Left colon (tissue), 2 donors: ENCODE measurements around the gene MEDAG. TPM values are rescaled to one million over a fixed set of nuclear protein-coding genes. Genes with fewer than 3 reads are reported as not detected.
A peak's percentile ranks its signal among the peaks of the same experiment; 100 is the strongest.
"Not testable (repeated sequence)": the region's sequence is repeated elsewhere in the genome, so short reads cannot be mapped to it uniquely, and the experiment has no call there.

ENCODE experiments used
- ATAC-seq: fragments of 200-7000 bp; cut with Tn5 transposase; one replicate; pipeline ENCODE4 v1.9.1; 2020; ENCODE audit warnings: mild to moderate bottlenecking, moderate library complexity
- DNase-seq, 2 donors: peaks; one replicate each; pipeline ENCODE4 v3.0.0-alpha.2; 2020
- intact Hi-C, 2 donors: fragments of 100-400 bp; cut with DNase I in 1 of 2; cut with micrococcal nuclease in 1 of 2; formaldehyde crosslinking; loops; one replicate each; pipeline versions ENCODE4 v1.11.2 to v1.14.0; 2022; cut with DNase I, micrococcal nuclease
- total RNA-seq, 2 donors: library from RNA; stranded (reverse); fragmentation: NEBNext Ultra II Directional; extraction: Animal tissue kit (Norgen Biotek cat#: 25700); gene quantifications; one replicate each; pipeline ENCODE4 v1.2.1, GENCODE V29; 2021
- donor health status: DM: no; HTN: no; CAD: no.
- donor health status: DM: yes; HTN: yes; CAD: no.

The MEDAG gene
- total RNA-seq, 2 donors from 2014 or later = 2.3 to 3.9 TPM

- intact Hi-C loops = no loop called here
- DNase-seq = no peak
These were observed 7.3 kb upstream of the MEDAG start for GRCh38 chr13:30898678-30899241.

GRCh38 chr13:30900436-30900835 lies 5.6 kb upstream of the MEDAG start:
- intact Hi-C loops = no loop called here
- DNase-seq = no peak
- ATAC-seq = no peak

More at GRCh38 chr13:30898678-30899241, 7.3 kb upstream of the MEDAG start:
- peak; percentile 58 for ATAC-seq

DNA sequence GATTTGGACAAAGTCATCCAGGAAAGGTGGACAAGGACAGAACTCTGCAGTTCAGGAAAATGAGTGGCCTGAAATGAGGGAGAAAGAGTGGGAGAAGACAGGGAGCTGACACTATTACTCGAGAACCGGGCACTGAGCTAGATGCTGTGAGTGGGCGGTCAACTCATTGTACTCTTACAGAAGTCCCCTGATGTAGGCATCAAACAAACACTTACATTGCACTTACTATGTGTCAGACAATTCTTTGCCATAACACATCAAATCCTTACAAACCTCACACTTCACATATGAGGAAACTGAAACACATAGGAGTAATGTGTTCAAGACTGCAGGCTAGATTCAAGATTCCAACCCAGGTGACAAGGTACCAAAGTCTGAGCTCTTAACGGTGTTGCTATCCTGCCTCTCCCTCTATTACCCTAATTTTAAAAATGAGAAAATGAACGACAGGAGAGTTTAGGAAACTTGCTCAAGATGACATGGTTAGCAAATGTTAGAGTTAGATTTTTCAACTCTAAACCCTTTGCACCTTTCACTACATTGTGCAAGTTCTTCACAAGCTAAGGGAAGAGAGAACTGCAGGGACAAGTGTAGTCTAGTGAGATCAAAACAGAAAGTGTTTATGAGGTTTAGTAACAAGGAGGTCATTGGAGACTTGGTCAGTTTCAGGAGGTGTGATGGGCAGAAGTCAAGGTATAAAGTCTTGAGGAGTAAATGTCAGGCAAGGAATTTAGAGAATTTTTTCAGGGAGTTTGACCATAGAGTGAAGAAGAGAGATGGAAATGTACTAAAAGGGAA lies 4.9 kb upstream of the MEDAG start:
- no peak for DNase-seq
- no peak for ATAC-seq
- intact Hi-C loops = no loop called here

GRCh38 chr13:30904043-30904442 lies 2.0 kb upstream of the MEDAG start:
- intact Hi-C loops = no loop called here
- DNase-seq = no peak
- no peak for ATAC-seq

DNA sequence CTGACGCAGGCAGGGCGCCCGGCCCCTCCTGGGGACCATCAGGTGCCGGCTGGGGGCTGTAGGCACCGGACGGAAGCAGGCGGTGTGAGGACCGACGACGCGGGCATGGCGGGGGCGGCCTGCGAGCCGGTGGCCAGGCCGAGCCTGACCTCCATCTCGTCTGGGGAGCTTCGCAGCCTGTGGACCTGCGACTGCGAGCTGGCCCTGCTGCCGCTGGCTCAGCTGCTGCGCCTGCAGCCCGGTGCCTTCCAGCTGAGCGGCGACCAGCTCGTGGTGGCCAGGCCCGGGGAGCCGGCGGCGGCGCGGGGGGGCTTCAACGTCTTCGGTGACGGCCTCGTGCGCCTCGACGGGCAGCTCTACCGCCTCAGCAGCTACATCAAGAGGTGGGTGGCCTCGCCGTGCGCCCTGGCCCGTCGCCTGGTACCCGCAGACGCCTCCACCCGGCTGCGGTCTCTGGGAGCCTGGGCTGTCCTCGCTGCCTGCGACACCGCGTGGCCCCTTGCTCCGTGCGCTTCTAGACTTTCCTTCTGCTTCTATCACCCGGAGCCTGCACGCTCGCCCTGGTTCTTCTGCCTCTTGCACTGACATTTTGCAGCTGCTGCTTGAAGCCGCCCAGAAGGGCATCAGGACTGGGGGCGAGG lies 460 bp downstream of the MEDAG start:
- intact Hi-C loops = no loop called here
- DNase-seq (peak in 1 of 2 donors; percentile 5), ATAC-seq (no peak)

DNA sequence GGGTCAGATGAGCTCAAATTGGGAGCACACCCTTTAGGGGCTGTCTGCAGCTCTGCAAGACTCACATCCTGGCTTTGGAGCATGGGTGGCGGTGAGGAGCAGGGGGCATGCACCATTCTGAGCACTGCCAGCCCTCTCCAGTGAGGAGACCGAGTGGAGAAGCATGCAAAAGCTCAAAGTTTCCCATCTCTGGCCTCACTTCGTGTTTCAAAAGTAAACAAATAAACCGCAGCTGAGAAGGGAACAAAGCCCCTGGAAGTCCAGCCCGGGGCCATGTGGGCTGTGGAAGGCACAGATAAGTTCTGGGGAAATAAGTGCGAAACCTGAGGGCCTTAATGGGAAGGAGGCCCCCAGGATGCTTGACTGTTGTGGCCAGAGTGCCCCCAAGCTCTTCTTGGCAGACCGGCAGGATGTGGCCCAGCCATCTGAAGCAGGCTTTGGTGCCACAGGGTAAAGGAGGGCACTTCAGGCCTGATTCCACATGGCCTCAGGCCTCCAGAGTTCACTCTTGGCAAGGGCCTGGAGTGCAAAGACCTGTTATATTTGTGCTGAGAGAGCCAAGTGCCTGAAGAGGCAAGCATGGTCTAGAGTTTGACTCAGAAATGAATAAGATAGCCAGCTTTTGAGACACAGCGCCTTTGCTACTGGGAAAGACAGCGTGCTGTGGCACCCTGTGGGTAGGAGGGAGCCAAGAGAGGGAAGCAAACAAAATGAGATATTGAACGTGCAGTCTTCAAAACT lies 1.2 kb downstream of the MEDAG start:
- ATAC-seq (no peak), DNase-seq (no peak)
- intact Hi-C loops = no loop called here

GRCh38 chr13:30908416-30908980 lies 2.4 kb downstream of the MEDAG start:
- ATAC-seq = no peak
- intact Hi-C loops = no loop called here
- no peak for DNase-seq

GRCh38 chr13:30910676-30911075 lies 4.6 kb downstream of the MEDAG start:
- no peak for DNase-seq
- ATAC-seq = no peak
- intact Hi-C loops = no loop called here

GRCh38 chr13:30915691-30916541 lies 9.8 kb downstream of the MEDAG start:
- no peak for DNase-seq
- no peak for ATAC-seq
- intact Hi-C loops = no loop called here

DNA sequence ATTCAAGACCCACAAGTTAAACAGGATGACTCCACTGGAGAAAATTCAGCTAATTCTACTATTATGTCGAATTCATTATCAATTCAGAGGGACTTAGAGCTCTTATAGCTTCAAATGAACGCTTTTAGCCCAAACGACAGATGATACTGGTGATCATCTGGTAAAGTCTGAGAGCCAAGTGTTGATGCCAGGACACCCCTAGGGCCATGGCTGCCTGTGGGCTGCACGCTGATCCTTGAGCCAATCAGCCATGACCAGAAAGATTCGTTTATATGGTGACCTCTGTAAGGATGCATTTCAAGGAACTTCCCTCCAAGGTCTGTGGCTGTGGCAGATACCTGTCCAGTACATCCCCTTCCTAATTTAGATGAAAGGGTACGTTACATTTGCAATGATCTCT lies 10.9 kb downstream of the MEDAG start:
- intact Hi-C loops = no loop called here
- DNase-seq (no peak), ATAC-seq (no peak)

GRCh38 chr13:30918662-30919405 lies 12.8 kb downstream of the MEDAG start:
- no peak for DNase-seq
- no peak for ATAC-seq
- intact Hi-C loops = no loop called here

GRCh38 chr13:30920162-30920909 lies 14.3 kb downstream of the MEDAG start:
- DNase-seq (no peak), ATAC-seq (no peak)
- intact Hi-C loops = no loop called here

DNA sequence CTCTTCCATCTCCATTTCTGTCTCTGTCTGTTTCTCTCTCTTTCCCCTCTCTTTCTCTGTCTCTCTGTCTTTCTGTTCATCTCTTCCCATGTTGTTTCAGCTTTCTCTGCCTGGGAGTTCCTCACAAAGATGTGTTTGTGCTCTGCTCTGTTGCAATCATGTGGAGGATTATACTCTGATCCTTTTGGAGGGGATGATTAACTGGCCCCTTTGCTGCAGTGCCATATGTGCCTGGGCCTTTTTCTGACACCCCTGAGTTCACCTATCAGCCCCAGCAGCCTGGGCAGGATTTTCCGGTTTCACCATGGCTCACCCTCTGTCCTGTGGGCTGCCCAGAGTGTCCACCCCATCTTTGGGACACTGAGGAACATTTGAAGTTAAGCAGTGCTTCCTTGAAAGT lies 17.3 kb downstream of the MEDAG start:
- DNase-seq (no peak), ATAC-seq (no peak)
- intact Hi-C loops = no loop called here

GRCh38 chr13:30924721-30925120 lies 18.6 kb downstream of the MEDAG start:
- ATAC-seq (no peak), DNase-seq (no peak)
- intact Hi-C loops = no loop called here

GRCh38 chr13:30925429-30925828 lies 19.4 kb downstream of the MEDAG start:
- no peak for ATAC-seq
- intact Hi-C loops = no loop called here
- no peak for DNase-seq

GRCh38 chr13:30926781-30927180 lies 20.7 kb downstream of the MEDAG start:
- ATAC-seq (no peak), DNase-seq (no peak)
- intact Hi-C loops = no loop called here

DNA sequence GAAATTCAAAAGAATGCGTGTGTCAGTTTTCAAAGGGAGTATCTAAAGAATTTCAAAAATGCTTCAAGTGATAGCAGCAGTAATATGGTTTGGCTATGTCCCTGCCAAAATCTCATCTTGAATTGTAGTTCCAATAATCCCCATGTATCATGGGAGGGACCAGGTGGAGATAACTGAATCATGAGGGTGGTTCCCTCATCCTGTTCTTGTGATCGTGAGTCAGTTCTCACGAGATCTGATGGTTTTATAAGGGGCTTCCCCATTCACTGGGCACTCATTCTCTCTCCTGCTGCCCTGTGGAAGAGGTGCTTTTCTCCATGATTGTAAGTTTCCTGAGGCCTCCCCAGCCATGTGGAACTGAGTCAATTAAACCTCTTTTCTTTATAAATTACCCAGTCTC lies 21.1 kb downstream of the MEDAG start:
- ATAC-seq, DNase-seq, intact Hi-C loops: not testable (repeated sequence)
